Measurements from ENCODE around the gene DOCK3.

Gene DOCK3

GRCh38 chr3:50811893-50812292 lies 137.2 kb downstream of the DOCK3 start:
- Histone ChIP-seq H3K36me3 (replicated peaks; ENCODE audit: insufficient read depth, low read length) (no peaks in the 10 kb centered on the region), H3K79me2 (ENCODE audit: low read length) (no peaks in the 10 kb centered on the region), H3K9me2 (replicated peaks; ENCODE audit: insufficient read depth, low read length) (no peaks in the 10 kb centered on the region), H3K4me2 (ENCODE audit: low read depth, low read length) (no peak overlapping the region), H3K9me3 (replicated peaks; ENCODE audit: insufficient read depth, low read length) (no peaks in the 10 kb centered on the region), H3K27me3 (replicated peaks; ENCODE audit: insufficient read depth, low read length) (no peaks in the 10 kb centered on the region), H3F3A (ENCODE audit: insufficient read depth, low read length) (no peaks in the 10 kb centered on the region), H3K9ac (ENCODE audit: low read length) (no peak overlapping the region), H3K27ac (ENCODE audit: low read length) (no peak overlapping the region), H2AFZ (ENCODE audit: low read length) (no peak overlapping the region), H3K4me3 (ENCODE audit: low read length) (no peak overlapping the region), H3K4me1 (ENCODE audit: low read length) (no peaks in the 10 kb centered on the region), H4K20me1 (ENCODE audit: insufficient read depth, low read length) (no peaks in the 10 kb centered on the region)
- DNase-seq = no peak
- TF ChIP-seq EZH2phosphoT487 (IDR thresholded peaks at IDR 0.05; ENCODE audit: low read length) (no peak), EZH2 (optimal IDR thresholded peaks at IDR 0.05; ENCODE audit: low read depth, low read length) (no peak), CTCF (IDR thresholded peaks at IDR 0.05; ENCODE audit: low read length) (no peak)

DNA sequence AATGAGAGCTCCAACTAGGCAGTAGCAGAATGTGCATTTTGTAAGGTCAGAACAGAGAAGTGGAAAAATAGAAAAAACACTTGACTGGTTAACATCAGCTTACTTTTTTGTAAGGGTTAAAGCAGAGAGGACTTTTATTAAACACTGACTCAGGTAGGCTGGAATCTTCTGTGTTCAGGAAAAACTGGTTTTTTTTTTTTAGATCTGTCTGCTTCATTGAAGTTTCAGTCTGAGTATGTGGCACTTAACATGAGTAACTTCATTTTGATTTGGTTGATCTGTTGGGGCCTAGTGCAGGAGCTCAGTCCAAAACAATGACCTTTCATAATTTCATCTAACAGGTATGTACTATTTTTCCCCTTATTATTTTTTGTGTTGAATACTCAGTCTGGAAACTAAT lies 141.1 kb downstream of the DOCK3 start:
- Histone ChIP-seq H3K36me3 (replicated peaks; ENCODE audit: insufficient read depth, low read length) (no peaks in the 10 kb centered on the region), H3K79me2 (ENCODE audit: low read length) (no peaks in the 10 kb centered on the region), H3K9me2 (replicated peaks; ENCODE audit: insufficient read depth, low read length) (no peaks in the 10 kb centered on the region), H3F3A (ENCODE audit: insufficient read depth, low read length) (no peaks in the 10 kb centered on the region), H2AFZ (ENCODE audit: low read length) (no peak overlapping the region), H3K27ac (ENCODE audit: low read length) (no peak overlapping the region), H4K20me1 (ENCODE audit: insufficient read depth, low read length) (no peaks in the 10 kb centered on the region), H3K4me3 (ENCODE audit: low read length) (no peak overlapping the region), H3K4me1 (ENCODE audit: low read length) (no peaks in the 10 kb centered on the region), H3K9ac (ENCODE audit: low read length) (no peak overlapping the region), H3K9me3 (replicated peaks; ENCODE audit: insufficient read depth, low read length) (no peaks in the 10 kb centered on the region), H3K4me2 (ENCODE audit: low read depth, low read length) (no peak overlapping the region), H3K27me3 (replicated peaks; ENCODE audit: insufficient read depth, low read length) (no peaks in the 10 kb centered on the region)
- no peak for TF ChIP-seq EZH2phosphoT487 (IDR thresholded peaks at IDR 0.05; ENCODE audit: low read length)
- no peak for TF ChIP-seq CTCF (IDR thresholded peaks at IDR 0.05; ENCODE audit: low read length)
- no peak for TF ChIP-seq EZH2 (optimal IDR thresholded peaks at IDR 0.05; ENCODE audit: low read depth, low read length)
- DNase-seq = no peak

- Histone ChIP-seq H3K36me3 (replicated peaks; ENCODE audit: insufficient read depth, low read length) (no peaks in the 10 kb centered on the region), H3K27ac (ENCODE audit: low read length) (no peak overlapping the region), H3K9me2 (replicated peaks; ENCODE audit: insufficient read depth, low read length) (no peaks in the 10 kb centered on the region), H3F3A (ENCODE audit: insufficient read depth, low read length) (no peaks in the 10 kb centered on the region), H3K9me3 (replicated peaks; ENCODE audit: insufficient read depth, low read length) (no peaks in the 10 kb centered on the region), H3K4me1 (ENCODE audit: low read length) (no peaks in the 10 kb centered on the region), H2AFZ (ENCODE audit: low read length) (no peak overlapping the region), H3K79me2 (ENCODE audit: low read length) (no peaks in the 10 kb centered on the region), H3K27me3 (replicated peaks; ENCODE audit: insufficient read depth, low read length) (no peaks in the 10 kb centered on the region), H3K4me3 (ENCODE audit: low read length) (no peak overlapping the region), H4K20me1 (ENCODE audit: insufficient read depth, low read length) (no peaks in the 10 kb centered on the region), H3K9ac (ENCODE audit: low read length) (no peak overlapping the region), H3K4me2 (ENCODE audit: low read depth, low read length) (no peak overlapping the region)
- DNase-seq = no peak
- TF ChIP-seq EZH2phosphoT487 (IDR thresholded peaks at IDR 0.05; ENCODE audit: low read length) = no peak
- TF ChIP-seq EZH2 (optimal IDR thresholded peaks at IDR 0.05; ENCODE audit: low read depth, low read length) = no peak
- no peak for TF ChIP-seq CTCF (IDR thresholded peaks at IDR 0.05; ENCODE audit: low read length)
These were observed 142.2 kb downstream of the DOCK3 start for GRCh38 chr3:50816894-50817293.
